H9 (cell line): Measurements from ENCODE around the gene CREB5. TPM values are rescaled to one million over a fixed set of nuclear protein-coding genes. Genes with fewer than 3 reads are reported as not detected.

Source experiments
- DNase-seq: peaks from one replicate; pipeline ENCODE4 v3.0.0-alpha.2; 2017
- H2AFZ ChIP-seq: one replicate; pipeline ENCODE4 v1.6.1; 2013; ENCODE audit warnings: mild to moderate bottlenecking, low read length, control low read depth, moderate library complexity
- H2AK5ac ChIP-seq: 2 replicates; pipeline ENCODE4 v1.6.1; 2013; ENCODE audit warnings: low read length, control low read depth, mixed read lengths; ENCODE audit not compliant: insufficient read length
- H2BK120ac ChIP-seq: one replicate; pipeline ENCODE4 v1.6.1; 2013; ENCODE audit warnings: low read depth, mild to moderate bottlenecking, low read length, control low read depth, inconsistent platforms; ENCODE audit not compliant: poor library complexity, severe bottlenecking
- H2BK12ac ChIP-seq: 2 replicates; pipeline ENCODE4 v1.6.1; 2013; ENCODE audit warnings: low read length, control low read depth, mixed read lengths, low read depth; ENCODE audit not compliant: insufficient read length
- H2BK15ac ChIP-seq: 2 replicates; pipeline ENCODE4 v1.6.1; 2013; ENCODE audit warnings: low read depth, low read length, control low read depth
- H2BK20ac ChIP-seq: one replicate; pipeline ENCODE4 v1.6.1; 2013; ENCODE audit warnings: low read depth, mild to moderate bottlenecking, low read length, control low read depth, inconsistent platforms; ENCODE audit not compliant: poor library complexity, severe bottlenecking
- H2BK5ac ChIP-seq: 2 replicates; pipeline ENCODE4 v1.6.1; 2013; ENCODE audit warnings: low read length, control low read depth, mixed read lengths; ENCODE audit not compliant: insufficient read length
- H3K14ac ChIP-seq: 2 replicates; pipeline ENCODE4 v1.6.1; 2013; ENCODE audit warnings: low read length, control low read depth; ENCODE audit not compliant: insufficient read depth
- H3K18ac ChIP-seq: 2 replicates; pipeline ENCODE4 v1.6.1; 2013; ENCODE audit warnings: low read depth, mild to moderate bottlenecking, mixed read lengths, low read length, control low read depth; ENCODE audit not compliant: insufficient read length
- H3K23ac ChIP-seq: 2 replicates; pipeline ENCODE4 v1.6.1; 2013; ENCODE audit warnings: low read length, control low read depth, mixed read lengths, low read depth; ENCODE audit not compliant: insufficient read length
- H3K23me2 ChIP-seq: 2 replicates; pipeline ENCODE4 v1.6.1; 2013; ENCODE audit warnings: low read depth, mild to moderate bottlenecking, mixed read lengths, low read length, control low read depth; ENCODE audit not compliant: insufficient read length, poor library complexity, severe bottlenecking
- H3K27ac ChIP-seq: 2 replicates; pipeline ENCODE4 v1.5.1; 2013; ENCODE audit warnings: low read length, control low read depth, mixed read lengths, low read depth; ENCODE audit not compliant: insufficient read length
- H3K27me3 ChIP-seq: 2 replicates; pipeline ENCODE4 v1.6.1; 2013; ENCODE audit warnings: low read length, control low read depth, inconsistent platforms; ENCODE audit not compliant: insufficient read depth
- H3K4ac ChIP-seq: 2 replicates; pipeline ENCODE4 v1.6.1; 2013; ENCODE audit warnings: low read depth, mild to moderate bottlenecking, control low read depth, inconsistent platforms, low read length, moderate library complexity
- H3K4me1 ChIP-seq: 2 replicates; pipeline ENCODE4 v1.6.1; 2013; ENCODE audit warnings: low read length, control low read depth, inconsistent platforms; ENCODE audit not compliant: insufficient read depth
- H3K4me2 ChIP-seq: 2 replicates; pipeline ENCODE4 v1.6.1; 2013; ENCODE audit warnings: low read length, control low read depth, mixed read lengths; ENCODE audit not compliant: insufficient read length, insufficient read depth
- H3K56ac ChIP-seq: 2 replicates; pipeline ENCODE4 v1.6.1; 2013; ENCODE audit warnings: low read depth, mild to moderate bottlenecking, mixed read lengths, low read length, control low read depth; ENCODE audit not compliant: insufficient read length
- H3K79me1 ChIP-seq: 2 replicates; pipeline ENCODE4 v1.6.1; 2013; ENCODE audit warnings: low read depth, mild to moderate bottlenecking, moderate library complexity, low read length, control low read depth, inconsistent platforms; ENCODE audit not compliant: insufficient read depth, poor library complexity, severe bottlenecking
- H3K79me2 ChIP-seq: 2 replicates; pipeline ENCODE4 v1.6.1; 2013; ENCODE audit warnings: low read length, control low read depth, inconsistent platforms; ENCODE audit not compliant: insufficient read depth
- H3K9ac ChIP-seq: 2 replicates; pipeline ENCODE4 v1.6.1; 2013; ENCODE audit warnings: low read length, control low read depth, mixed read lengths; ENCODE audit not compliant: insufficient read length; ENCODE audit errors: extremely low read depth
- H3K9me3 ChIP-seq: one replicate; pipeline ENCODE4 v1.6.1; 2013; ENCODE audit warnings: low read depth, low read length, inconsistent platforms; ENCODE audit not compliant: control insufficient read depth
- H3T11ph ChIP-seq: one replicate; pipeline ENCODE4 v1.6.1; 2013; ENCODE audit warnings: mild to moderate bottlenecking, low read length, control low read depth, inconsistent platforms
- H4K20me1 ChIP-seq: one replicate; pipeline ENCODE4 v1.6.1; 2013; ENCODE audit not compliant: control insufficient read depth, insufficient read length, insufficient read depth
- H4K5ac ChIP-seq: 2 replicates; pipeline ENCODE4 v1.6.1; 2013; ENCODE audit warnings: low read depth, mild to moderate bottlenecking, mixed read lengths, low read length, control low read depth; ENCODE audit not compliant: insufficient read length
- H4K8ac ChIP-seq: replicated peaks from 2 replicates; pipeline ENCODE4 v1.6.1; 2013; ENCODE audit warnings: low read length, control low read depth, mixed read lengths, low read depth; ENCODE audit not compliant: insufficient read length
- H4K91ac ChIP-seq: 2 replicates; pipeline ENCODE4 v1.6.1; 2013; ENCODE audit warnings: low read depth, mild to moderate bottlenecking, moderate library complexity, mixed read lengths, low read length, control low read depth; ENCODE audit not compliant: insufficient read length
- H3K27ac Mint-ChIP-seq, 3 experiments: 2 replicates in 2 of 3; 3 replicates in 1 of 3; pipeline ENCODE4 v1.8.0; 2020 to 2021; ENCODE audit warnings: mixed read lengths in 3 of 3, mild to moderate bottlenecking in 1 of 3, moderate library complexity in 1 of 3
- H3K27me3 Mint-ChIP-seq: 2 replicates; pipeline ENCODE4 v1.8.0; 2021; ENCODE audit warnings: low read depth, mild to moderate bottlenecking, moderate library complexity, mixed read lengths
- H3K36me3 Mint-ChIP-seq, 3 experiments: 2 replicates in 2 of 3; 3 replicates in 1 of 3; pipeline ENCODE4 v1.8.0; 2020 to 2021; ENCODE audit warnings: low read depth in 3 of 3, mixed read lengths in 3 of 3; ENCODE audit not compliant: insufficient read depth in 1 of 3
- H3K4me1 Mint-ChIP-seq, 2 experiments: 2 replicates each; pipeline ENCODE4 v1.8.0; 2020; ENCODE audit warnings: mixed read lengths in 2 of 2
- H3K4me3 Mint-ChIP-seq, 2 experiments: 2 replicates in 1 of 2; 3 replicates in 1 of 2; pipeline ENCODE4 v1.8.0; 2020 to 2021; ENCODE audit warnings: mild to moderate bottlenecking in 2 of 2, mixed read lengths in 2 of 2, moderate library complexity in 1 of 2
- H3K9me3 Mint-ChIP-seq, 2 experiments: 2 replicates in 1 of 2; 3 replicates in 1 of 2; pipeline ENCODE4 v1.8.0; 2020; ENCODE audit warnings: mild to moderate bottlenecking in 2 of 2, mixed read lengths in 2 of 2, moderate library complexity in 1 of 2
- CTCF ChIP-seq: fragments of 200-600 bp; sonication (generic); conservative IDR thresholded peaks from 3 replicates; pipeline ENCODE4 v1.8.0; 2021; ENCODE audit warnings: antibody characterized with exemption, mild to moderate bottlenecking
- WGBS: extraction: QIAGEN DNeasy Blood & Tissue Kit; methylation state at CpG from one replicate; pipeline ENCODE4 v1.1.7; 2013; ENCODE audit warnings: missing lambda C conversion rate, low lambda C conversion rate, mixed read lengths; ENCODE audit not compliant: insufficient read length; ENCODE audit errors: extremely low coverage; 5-methylcytosine and 5-hydroxymethylcytosine counted together
- total RNA-seq: library from RNA; stranded (reverse); gene quantifications from 2 replicates; pipeline ENCODE4 v1.2.1, GENCODE V29; 2021

Gene CREB5
- total RNA-seq, 1 experiment from 2014 or later, result 4.0 TPM

GRCh38 chr7:28681693-28682310 is 269.5 kb downstream of the CREB5 start:
- TF ChIP-seq CTCF, result no peak
- Mint-ChIP-seq H3K4me1 (peaks cover 4 to 19% of the 10 kb centered on the region in 2 experiments), H3K4me3 (no peak overlapping the region), H3K27me3 (peaks cover 8% of the 10 kb centered on the region; the same call in 1 of the 2 replicates), H3K27ac (no peak overlapping the region), H3K36me3 (no peaks in the 10 kb centered on the region; a peak in 1 of 7 replicates), H3K9me3 (no peaks in the 10 kb centered on the region)
- no peak overlapping the region for H3K9ac ChIP-seq
- no peaks in the 10 kb centered on the region; the same call in 1 of the 2 replicates for H3K27me3 ChIP-seq
- H4K20me1 ChIP-seq, result no peaks in the 10 kb centered on the region
- no peak overlapping the region for H2BK120ac ChIP-seq
- no peak overlapping the region for H3K4ac ChIP-seq
- H2BK5ac ChIP-seq, result no peak overlapping the region
- H3K4me2 ChIP-seq, result no peak overlapping the region
- H2AK5ac ChIP-seq, result no peak overlapping the region
- no peak overlapping the region for H4K5ac ChIP-seq
- H2BK20ac ChIP-seq, result no peak overlapping the region
- H3T11ph ChIP-seq, result no peak overlapping the region
- no CpG with 5 or more reads among the region's 5 CpGs for WGBS
- no peak overlapping the region for H2AFZ ChIP-seq
- H3K14ac ChIP-seq, result no peak overlapping the region
- no peaks in the 10 kb centered on the region for H3K9me3 ChIP-seq
- H3K27ac ChIP-seq, result no peak overlapping the region
- H3K23ac ChIP-seq, result no peak overlapping the region
- H3K23me2 ChIP-seq, result peaks cover 7% of the 10 kb centered on the region
- H2BK15ac ChIP-seq, result no peak overlapping the region
- no peak for DNase-seq
- no peak overlapping the region for H3K56ac ChIP-seq
- H4K91ac ChIP-seq, result no peak overlapping the region
- H2BK12ac ChIP-seq, result no peak overlapping the region
- H3K79me1 ChIP-seq, result no peaks in the 10 kb centered on the region
- no peak overlapping the region for H3K18ac ChIP-seq
- H4K8ac ChIP-seq, result no peak overlapping the region
- peaks cover 6% of the 10 kb centered on the region for H3K4me1 ChIP-seq
- no peaks in the 10 kb centered on the region for H3K79me2 ChIP-seq
